WERI-Rb-1 (cell line): ENCODE results near the gene HS3ST5.
"Not testable (repeated sequence)": the region's sequence is repeated elsewhere in the genome, so short reads cannot be mapped to it uniquely, and the experiment has no call there.

Source experiments
- DNase-seq: peaks from one replicate; pipeline ENCODE4 v3.0.0-alpha.2; 2020
- H3K27ac ChIP-seq: fragments of 250-450 bp; sonication (Bioruptor Pico); 2 replicates; pipeline ENCODE4 v1.5.1; 2020; ENCODE audit warnings: mild to moderate bottlenecking, moderate library complexity
- H3K27me3 ChIP-seq: fragments of 250-450 bp; sonication (Bioruptor Pico); 2 replicates; pipeline ENCODE4 v1.5.1; 2021; ENCODE audit warnings: mild to moderate bottlenecking, low read depth, moderate library complexity; ENCODE audit not compliant: insufficient read depth, severe bottlenecking
- H3K36me3 ChIP-seq: fragments of 250-450 bp; sonication (Bioruptor Pico); 2 replicates; pipeline ENCODE4 v1.5.1; 2020; ENCODE audit warnings: mild to moderate bottlenecking, moderate library complexity
- H3K4me3 ChIP-seq: 2 replicates; pipeline ENCODE4 v1.5.1; 2011; ENCODE audit warnings: low read depth, mild to moderate bottlenecking, control low read depth, low read length
- H3K9me3 ChIP-seq: fragments of 250-450 bp; sonication (Bioruptor Pico); 2 replicates; pipeline ENCODE4 v1.5.1; 2021; ENCODE audit warnings: mild to moderate bottlenecking, moderate library complexity; ENCODE audit not compliant: severe bottlenecking
- CTCF ChIP-seq: IDR thresholded peaks from 2 replicates; pipeline ENCODE4 v1.5.1; 2011; ENCODE audit warnings: low read depth, mild to moderate bottlenecking, control low read depth, inconsistent platforms, low read length

HS3ST5 gene

GRCh38 chr6:114155763-114156162 is 187.1 kb downstream of the HS3ST5 start:
- H3K27ac ChIP-seq, result no peak overlapping the region
- H3K36me3 ChIP-seq, result no peaks in the 10 kb centered on the region
- H3K27me3 ChIP-seq, result no peaks in the 10 kb centered on the region
- TF ChIP-seq CTCF, result no peak
- DNase-seq, result no peak
- no peak overlapping the region for H3K4me3 ChIP-seq
- no peaks in the 10 kb centered on the region for H3K9me3 ChIP-seq

GRCh38 chr6:114154812-114155211 is 188.0 kb downstream of the HS3ST5 start:
- H3K36me3 ChIP-seq, result no peaks in the 10 kb centered on the region
- H3K4me3 ChIP-seq, result no peak overlapping the region
- no peaks in the 10 kb centered on the region for H3K9me3 ChIP-seq
- H3K27me3 ChIP-seq, result no peaks in the 10 kb centered on the region
- no peak overlapping the region for H3K27ac ChIP-seq
- DNase-seq, result no peak
- TF ChIP-seq CTCF, result no peak

- DNase-seq, result no peak
- Histone ChIP-seq H3K36me3 (no peaks in the 10 kb centered on the region), H3K27ac (no peak overlapping the region), H3K27me3 (no peaks in the 10 kb centered on the region), H3K4me3 (no peak overlapping the region), H3K9me3 (no peaks in the 10 kb centered on the region)
- TF ChIP-seq CTCF, result no peak
Observed at GRCh38 chr6:114153448-114153847, 189.4 kb downstream of the HS3ST5 start.

GRCh38 chr6:114151064-114151690 is 191.6 kb downstream of the HS3ST5 start:
- H3K4me3 ChIP-seq, result no peak overlapping the region
- H3K36me3 ChIP-seq, result no peaks in the 10 kb centered on the region
- no peak overlapping the region for H3K27ac ChIP-seq
- DNase-seq, result no peak
- TF ChIP-seq CTCF, result no peak
- no peaks in the 10 kb centered on the region for H3K9me3 ChIP-seq
- no peaks in the 10 kb centered on the region for H3K27me3 ChIP-seq

GRCh38 chr6:114149182-114149581 is 193.6 kb downstream of the HS3ST5 start:
- not testable (repeated sequence) for H3K27ac ChIP-seq, H3K36me3 ChIP-seq, H3K4me3 ChIP-seq, H3K27me3 ChIP-seq, H3K9me3 ChIP-seq, DNase-seq

GRCh38 chr6:114144887-114145851 is 197.7 kb downstream of the HS3ST5 start:
- no peaks in the 10 kb centered on the region for H3K36me3 ChIP-seq
- H3K27me3 ChIP-seq, result no peaks in the 10 kb centered on the region
- TF ChIP-seq CTCF, result no peak
- no peaks in the 10 kb centered on the region for H3K9me3 ChIP-seq
- no peak for DNase-seq
- no peak overlapping the region for H3K4me3 ChIP-seq
- no peak overlapping the region for H3K27ac ChIP-seq
